Measurements from ENCODE around the gene AP1G2.

AP1G2 gene

DNA sequence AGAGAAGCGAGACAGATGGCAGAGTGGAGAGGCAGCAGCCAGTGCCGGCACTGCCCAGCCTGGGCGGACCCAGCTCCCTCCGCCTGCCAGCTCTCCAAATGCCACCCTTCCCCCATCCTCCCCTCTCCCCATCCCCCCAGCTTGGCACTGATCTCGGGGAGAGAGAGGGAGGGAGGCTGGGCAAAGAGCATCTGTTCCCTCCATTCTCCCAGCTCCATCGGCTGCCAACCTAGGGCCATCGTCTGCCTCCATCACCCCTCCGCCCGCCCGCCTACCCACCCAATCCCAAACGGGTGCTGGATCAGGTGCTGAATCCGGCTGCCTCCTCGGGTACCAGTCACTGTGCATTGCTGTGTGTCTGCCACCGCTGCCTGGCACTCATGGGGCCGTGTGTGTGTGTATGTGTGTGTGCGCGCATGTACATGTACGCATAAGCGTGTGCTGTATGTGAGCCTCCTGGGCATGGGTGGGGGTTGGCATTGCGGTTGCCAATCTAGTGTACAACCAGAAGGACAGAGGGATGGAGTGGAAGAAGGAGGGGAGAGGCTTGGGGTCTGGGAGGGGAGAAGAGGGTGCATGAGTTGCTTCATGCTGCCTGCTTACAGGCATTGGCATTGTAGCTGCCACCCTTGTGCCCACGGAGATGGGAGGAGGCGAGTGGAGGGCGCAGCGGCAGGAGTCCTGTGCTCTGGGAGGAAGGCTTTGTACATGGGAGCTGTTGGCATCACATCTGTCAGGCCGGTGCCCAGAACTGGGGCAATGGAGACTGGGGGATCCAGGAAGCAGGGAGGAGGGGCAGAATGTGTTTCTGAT is 54.4 kb downstream of the AP1G2 start:
- H3K4me3 ChIP-seq (replicated peaks; ENCODE audit: low read depth, low read length): no peak overlapping the region
- TF ChIP-seq, protein P1, sequence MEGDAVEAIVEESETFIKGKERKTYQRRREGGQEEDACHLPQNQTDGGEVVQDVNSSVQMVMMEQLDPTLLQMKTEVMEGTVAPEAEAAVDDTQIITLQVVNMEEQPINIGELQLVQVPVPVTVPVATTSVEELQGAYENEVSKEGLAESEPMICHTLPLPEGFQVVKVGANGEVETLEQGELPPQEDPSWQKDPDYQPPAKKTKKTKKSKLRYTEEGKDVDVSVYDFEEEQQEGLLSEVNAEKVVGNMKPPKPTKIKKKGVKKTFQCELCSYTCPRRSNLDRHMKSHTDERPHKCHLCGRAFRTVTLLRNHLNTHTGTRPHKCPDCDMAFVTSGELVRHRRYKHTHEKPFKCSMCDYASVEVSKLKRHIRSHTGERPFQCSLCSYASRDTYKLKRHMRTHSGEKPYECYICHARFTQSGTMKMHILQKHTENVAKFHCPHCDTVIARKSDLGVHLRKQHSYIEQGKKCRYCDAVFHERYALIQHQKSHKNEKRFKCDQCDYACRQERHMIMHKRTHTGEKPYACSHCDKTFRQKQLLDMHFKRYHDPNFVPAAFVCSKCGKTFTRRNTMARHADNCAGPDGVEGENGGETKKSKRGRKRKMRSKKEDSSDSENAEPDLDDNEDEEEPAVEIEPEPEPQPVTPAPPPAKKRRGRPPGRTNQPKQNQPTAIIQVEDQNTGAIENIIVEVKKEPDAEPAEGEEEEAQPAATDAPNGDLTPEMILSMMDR (IDR thresholded peaks at IDR 0.05; ENCODE audit: low read depth, low read length, missing control alignments): no peak
- no peak for DNase-seq (ENCODE audit: extremely low read depth, low read depth)

DNA sequence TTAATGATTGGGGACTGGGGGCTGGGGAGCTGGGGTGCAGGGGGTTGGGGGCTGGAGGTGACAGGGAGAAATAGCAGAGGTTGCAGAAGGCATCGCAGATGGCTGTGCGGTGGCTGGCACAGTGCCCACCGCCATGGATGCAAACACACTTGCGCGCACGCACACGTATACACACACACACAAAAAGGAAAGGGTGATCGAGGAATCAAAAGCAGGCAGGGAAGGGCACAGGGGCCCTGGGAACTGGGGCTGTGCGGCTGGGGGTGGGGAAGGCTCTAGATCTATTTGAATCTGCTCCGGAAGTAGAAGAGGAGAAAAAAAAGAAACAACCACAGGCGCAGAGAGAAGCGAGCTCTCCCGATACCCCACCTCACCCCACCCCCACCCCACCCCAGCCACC is 55.4 kb downstream of the AP1G2 start:
- no peak overlapping the region for H3K4me3 ChIP-seq (replicated peaks; ENCODE audit: low read depth, low read length)
- TF ChIP-seq, protein P1 (IDR thresholded peaks at IDR 0.05; ENCODE audit: low read depth, low read length, missing control alignments): no peak
- no peak for DNase-seq (ENCODE audit: extremely low read depth, low read depth)
